ENCODE measurements around the gene TAF1.

GRCh38 chrX:71367396-71367795, 1.2 kb downstream of the TAF1 start:
- TF ChIP-seq, protein P1, sequence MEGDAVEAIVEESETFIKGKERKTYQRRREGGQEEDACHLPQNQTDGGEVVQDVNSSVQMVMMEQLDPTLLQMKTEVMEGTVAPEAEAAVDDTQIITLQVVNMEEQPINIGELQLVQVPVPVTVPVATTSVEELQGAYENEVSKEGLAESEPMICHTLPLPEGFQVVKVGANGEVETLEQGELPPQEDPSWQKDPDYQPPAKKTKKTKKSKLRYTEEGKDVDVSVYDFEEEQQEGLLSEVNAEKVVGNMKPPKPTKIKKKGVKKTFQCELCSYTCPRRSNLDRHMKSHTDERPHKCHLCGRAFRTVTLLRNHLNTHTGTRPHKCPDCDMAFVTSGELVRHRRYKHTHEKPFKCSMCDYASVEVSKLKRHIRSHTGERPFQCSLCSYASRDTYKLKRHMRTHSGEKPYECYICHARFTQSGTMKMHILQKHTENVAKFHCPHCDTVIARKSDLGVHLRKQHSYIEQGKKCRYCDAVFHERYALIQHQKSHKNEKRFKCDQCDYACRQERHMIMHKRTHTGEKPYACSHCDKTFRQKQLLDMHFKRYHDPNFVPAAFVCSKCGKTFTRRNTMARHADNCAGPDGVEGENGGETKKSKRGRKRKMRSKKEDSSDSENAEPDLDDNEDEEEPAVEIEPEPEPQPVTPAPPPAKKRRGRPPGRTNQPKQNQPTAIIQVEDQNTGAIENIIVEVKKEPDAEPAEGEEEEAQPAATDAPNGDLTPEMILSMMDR (IDR thresholded peaks at IDR 0.05): no peak
- TF ChIP-seq POLR2A (IDR thresholded peaks at IDR 0.05): no peak

Data from body of pancreas (tissue), 4 donors.